Duodenal mucosa (tissue), 2 donors: Measurements from ENCODE around the gene RASGRF1.

Experiments used
- H3K27ac ChIP-seq: one replicate; pipeline ENCODE4 v1.7.0; 2013; ENCODE audit warnings: low read depth, low read length
- H3K27me3 ChIP-seq, 2 donors: one replicate each; pipeline ENCODE4 v1.7.0; 2013; ENCODE audit warnings: low read length in 2 of 2, control low read depth in 1 of 2; ENCODE audit not compliant: insufficient read depth in 2 of 2, control insufficient read depth in 1 of 2
- H3K36me3 ChIP-seq, 2 donors: one replicate each; pipeline ENCODE4 v1.7.0; 2013; ENCODE audit warnings: low read length in 2 of 2, control low read depth in 1 of 2; ENCODE audit not compliant: insufficient read depth in 2 of 2, control insufficient read depth in 1 of 2
- H3K4me1 ChIP-seq, 2 donors: one replicate each; pipeline ENCODE4 v1.7.0; 2013; ENCODE audit warnings: low read length in 2 of 2, control low read depth in 1 of 2; ENCODE audit not compliant: insufficient read depth in 2 of 2, control insufficient read depth in 1 of 2
- H3K4me3 ChIP-seq, 2 donors: one replicate each; pipeline ENCODE4 v1.7.0; 2013; ENCODE audit warnings: low read length in 2 of 2, low read depth in 1 of 2
- H3K9ac ChIP-seq, 2 donors: one replicate each; pipeline ENCODE4 v1.7.0; 2013; ENCODE audit warnings: low read length in 2 of 2, low read depth in 1 of 2
- H3K9me3 ChIP-seq, 2 donors: one replicate each; pipeline ENCODE4 v1.7.0; 2013; ENCODE audit warnings: low read length in 2 of 2, control low read depth in 1 of 2; ENCODE audit not compliant: control insufficient read depth in 1 of 2

RASGRF1 gene

DNA sequence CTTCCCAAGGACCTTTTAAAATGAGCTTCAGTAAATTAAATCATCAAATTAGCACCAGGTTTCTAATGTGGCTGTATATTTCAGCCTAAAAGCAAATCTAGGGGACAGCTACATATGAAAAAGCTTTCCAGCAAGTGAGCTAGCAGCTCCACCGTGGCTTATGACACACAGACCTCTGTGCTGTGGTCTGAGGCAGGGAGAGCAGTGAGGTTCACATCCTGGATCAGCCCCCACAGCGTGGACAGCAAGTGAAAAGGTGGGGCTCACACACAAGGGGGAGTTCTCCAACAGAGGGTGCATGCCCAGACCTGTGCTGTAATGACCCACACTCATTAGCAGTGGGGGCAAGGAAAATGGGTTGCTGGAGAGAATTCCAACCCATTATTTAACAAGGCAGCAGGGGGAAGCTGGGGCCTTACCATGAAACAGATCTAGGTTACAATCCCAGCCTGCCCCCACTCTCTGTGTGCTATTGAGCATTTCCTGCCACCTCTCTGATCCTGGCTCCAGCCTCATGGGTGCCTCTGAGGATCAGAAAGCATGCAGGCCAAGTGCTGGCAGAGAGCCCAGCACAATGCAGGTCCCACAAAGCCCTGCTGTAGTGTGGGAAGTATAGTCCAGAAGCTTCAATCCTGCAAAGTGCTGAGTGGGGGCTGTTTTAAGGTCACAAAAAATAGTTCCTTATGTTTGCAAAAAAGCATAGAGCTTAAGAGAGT is 48.2 kb downstream of the RASGRF1 start:
- Histone ChIP-seq H3K9me3 (peaks cover 0 to 7% of the 10 kb centered on the region in 2 donors), H3K27ac (no peak overlapping the region), H3K9ac (no peak overlapping the region), H3K4me1 (no peaks in the 10 kb centered on the region), H3K4me3 (no peak overlapping the region), H3K27me3 (peaks cover 0 to 5% of the 10 kb centered on the region in 2 donors), H3K36me3 (no peaks in the 10 kb centered on the region)

- no peak overlapping the region for H3K9ac ChIP-seq
- peaks cover 4 to 5% of the 10 kb centered on the region in 2 donors for H3K27me3 ChIP-seq
Measured at GRCh38 chr15:79041601-79042168, 48.9 kb downstream of the RASGRF1 start.

GRCh38 chr15:79037848-79038247 is 52.7 kb downstream of the RASGRF1 start:
- H3K4me1 ChIP-seq, result no peaks in the 10 kb centered on the region
- peaks cover 0 to 4% of the 10 kb centered on the region in 2 donors for H3K9me3 ChIP-seq
- no peak overlapping the region for H3K4me3 ChIP-seq
- H3K27me3 ChIP-seq, result peaks cover 4 to 5% of the 10 kb centered on the region in 2 donors
- no peak overlapping the region for H3K27ac ChIP-seq
- no peaks in the 10 kb centered on the region for H3K36me3 ChIP-seq
- no peak overlapping the region for H3K9ac ChIP-seq

More at GRCh38 chr15:79041601-79042168, 48.9 kb downstream of the RASGRF1 start:
- Histone ChIP-seq H3K9me3 (peaks cover 0 to 7% of the 10 kb centered on the region in 2 donors), H3K4me3 (no peak overlapping the region), H3K4me1 (no peaks in the 10 kb centered on the region), H3K36me3 (no peaks in the 10 kb centered on the region), H3K27ac (no peak overlapping the region)

GRCh38 chr15:79036323-79036722 is 54.3 kb downstream of the RASGRF1 start:
- H3K27ac ChIP-seq, result no peak overlapping the region
- no peak overlapping the region for H3K9ac ChIP-seq
- H3K36me3 ChIP-seq, result no peaks in the 10 kb centered on the region
- no peaks in the 10 kb centered on the region for H3K9me3 ChIP-seq
- H3K4me1 ChIP-seq, result no peaks in the 10 kb centered on the region
- H3K27me3 ChIP-seq, result peaks cover 4 to 5% of the 10 kb centered on the region in 2 donors
- no peak overlapping the region for H3K4me3 ChIP-seq

- H3K4me3 ChIP-seq, result no peak overlapping the region
- no peaks in the 10 kb centered on the region for H3K9me3 ChIP-seq
- H3K9ac ChIP-seq, result no peak overlapping the region
- H3K36me3 ChIP-seq, result no peaks in the 10 kb centered on the region
- no peak overlapping the region for H3K27ac ChIP-seq
- H3K27me3 ChIP-seq, result peaks cover 4 to 5% of the 10 kb centered on the region in 2 donors
- H3K4me1 ChIP-seq, result no peaks in the 10 kb centered on the region
Measured at GRCh38 chr15:79035814-79036213, 54.8 kb downstream of the RASGRF1 start.

GRCh38 chr15:79035111-79035601 is 55.4 kb downstream of the RASGRF1 start:
- no peaks in the 10 kb centered on the region for H3K9me3 ChIP-seq
- H3K4me1 ChIP-seq, result no peaks in the 10 kb centered on the region
- no peaks in the 10 kb centered on the region for H3K36me3 ChIP-seq
- peaks cover 4 to 5% of the 10 kb centered on the region in 2 donors for H3K27me3 ChIP-seq
- H3K9ac ChIP-seq, result no peak overlapping the region
- H3K4me3 ChIP-seq, result no peak overlapping the region
- no peak overlapping the region for H3K27ac ChIP-seq

GRCh38 chr15:79034284-79034683 is 56.3 kb downstream of the RASGRF1 start:
- Histone ChIP-seq H3K9ac (no peak overlapping the region), H3K9me3 (no peaks in the 10 kb centered on the region), H3K4me3 (no peak overlapping the region), H3K27me3 (peaks cover 3 to 4% of the 10 kb centered on the region in 2 donors), H3K27ac (no peak overlapping the region), H3K4me1 (no peaks in the 10 kb centered on the region), H3K36me3 (no peaks in the 10 kb centered on the region)

DNA sequence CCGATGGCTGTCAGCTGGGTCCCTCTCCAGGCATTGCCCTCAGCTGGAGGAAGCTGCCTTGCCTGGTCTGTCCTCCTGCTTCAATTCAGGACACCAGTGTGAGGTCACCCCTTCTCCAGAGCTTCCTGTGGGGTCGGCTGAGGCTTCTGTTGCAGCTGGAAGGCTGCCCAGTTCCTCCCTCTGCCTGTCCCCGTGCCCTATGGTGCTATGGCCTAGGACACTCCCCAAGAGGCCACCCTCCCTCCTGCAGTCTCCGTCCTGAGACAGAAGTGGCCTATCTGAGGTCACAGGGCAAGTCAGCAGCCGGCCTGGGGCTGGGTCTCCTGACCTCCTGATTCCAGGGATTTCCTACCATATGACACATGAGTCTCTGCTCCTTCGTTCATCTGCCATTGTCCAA is 57.9 kb downstream of the RASGRF1 start:
- no peak overlapping the region for H3K4me3 ChIP-seq
- H3K4me1 ChIP-seq, result no peaks in the 10 kb centered on the region
- no peak overlapping the region for H3K27ac ChIP-seq
- H3K9me3 ChIP-seq, result no peaks in the 10 kb centered on the region
- peaks cover 0 to 4% of the 10 kb centered on the region in 2 donors for H3K27me3 ChIP-seq
- H3K36me3 ChIP-seq, result no peaks in the 10 kb centered on the region
- no peak overlapping the region for H3K9ac ChIP-seq

DNA sequence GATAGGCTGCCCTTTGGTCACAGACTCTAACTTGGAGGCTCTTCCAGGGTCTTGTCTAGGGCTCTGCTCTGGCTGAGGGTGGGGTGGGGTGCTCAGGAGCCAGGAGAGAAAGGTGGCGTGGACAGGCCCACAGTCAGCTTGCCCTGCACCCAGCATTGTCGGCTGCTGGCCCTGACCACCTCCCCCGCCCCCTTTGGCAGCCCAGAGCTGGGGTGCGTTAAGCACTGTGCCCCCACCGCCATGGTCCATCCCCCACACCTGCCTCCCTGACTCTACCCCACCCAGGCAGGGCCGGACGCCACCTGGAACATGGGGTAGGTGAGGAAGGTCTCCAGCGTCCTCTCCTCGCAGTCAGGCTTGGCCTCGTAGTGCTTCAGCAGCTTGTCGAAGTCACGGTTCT is 58.8 kb downstream of the RASGRF1 start:
- Histone ChIP-seq H3K27ac (no peak overlapping the region), H3K9me3 (no peaks in the 10 kb centered on the region), H3K9ac (no peak overlapping the region), H3K27me3 (peaks cover 0 to 2% of the 10 kb centered on the region in 2 donors), H3K4me3 (no peak overlapping the region), H3K4me1 (no peaks in the 10 kb centered on the region), H3K36me3 (no peaks in the 10 kb centered on the region)

DNA sequence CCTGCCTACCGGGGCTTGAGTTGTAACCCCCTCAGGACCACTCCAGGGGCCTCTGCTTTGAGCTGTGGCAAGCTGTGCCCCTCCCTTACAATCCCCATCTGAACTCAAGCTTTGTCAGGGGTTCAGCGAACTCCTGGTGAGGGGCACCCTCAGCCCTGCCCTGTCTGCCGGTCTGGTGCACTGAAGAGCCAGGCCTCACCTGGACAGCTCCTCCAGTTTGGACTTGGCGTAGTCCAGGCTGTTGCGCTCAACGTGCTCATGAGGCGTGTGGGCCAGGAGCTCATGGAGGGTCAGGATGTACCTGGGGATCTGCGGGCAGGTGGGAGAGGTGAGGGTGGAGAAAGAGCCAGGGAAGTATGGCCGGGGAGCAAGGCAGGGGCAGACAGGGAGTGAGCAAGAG is 59.4 kb downstream of the RASGRF1 start:
- no peaks in the 10 kb centered on the region for H3K4me1 ChIP-seq
- no peaks in the 10 kb centered on the region for H3K36me3 ChIP-seq
- no peaks in the 10 kb centered on the region for H3K9me3 ChIP-seq
- no peak overlapping the region for H3K4me3 ChIP-seq
- no peaks in the 10 kb centered on the region for H3K27me3 ChIP-seq
- no peak overlapping the region for H3K9ac ChIP-seq
- H3K27ac ChIP-seq, result no peak overlapping the region
